Keratinocyte (primary cell): ENCODE measurements around the gene GABPB2. TPM values are rescaled to one million over a fixed set of nuclear protein-coding genes. Genes with fewer than 3 reads are reported as not detected.
A peak's percentile ranks its signal among the peaks of the same experiment; 100 is the strongest.

ENCODE experiments used
- DNase-seq: peaks from one replicate; pipeline ENCODE4 v3.0.0-alpha.2; 2011; ENCODE audit warnings: low read depth, missing footprints, low spot score
- FAIRE-seq: peaks from 2 replicates; lab custom pipeline; 2011; peaks lifted over from hg19 to GRCh38; lab: Jason Lieb, UNC
- H2AFZ ChIP-seq: 2 replicates; pipeline ENCODE4 v1.6.0; 2012; ENCODE audit warnings: low read length, control low read depth, inconsistent platforms; ENCODE audit not compliant: control insufficient read depth
- H3K27ac ChIP-seq: 2 replicates; pipeline ENCODE4 v1.5.1; 2011; ENCODE audit warnings: low read length; ENCODE audit not compliant: control insufficient read depth, insufficient read depth
- H3K27me3 ChIP-seq: 3 replicates; pipeline ENCODE4 v1.6.0; 2011; ENCODE audit warnings: low read length; ENCODE audit not compliant: control insufficient read depth, insufficient read depth; ENCODE audit errors: extremely low read depth
- H3K36me3 ChIP-seq, 2 experiments: 2 replicates in 1 of 2; 3 replicates in 1 of 2; pipeline ENCODE4 v1.5.1; 2011; ENCODE audit warnings: low read length in 2 of 2, mild to moderate bottlenecking in 1 of 2; ENCODE audit not compliant: control insufficient read depth in 2 of 2, insufficient read depth in 2 of 2; ENCODE audit errors: extremely low read depth in 1 of 2
- H3K4me1 ChIP-seq: 3 replicates; pipeline ENCODE4 v1.5.1; 2011; ENCODE audit warnings: low read length; ENCODE audit not compliant: control insufficient read depth, insufficient read depth; ENCODE audit errors: extremely low read depth
- H3K4me2 ChIP-seq: 3 replicates; pipeline ENCODE4 v1.6.0; 2011; ENCODE audit warnings: low read depth, low read length; ENCODE audit not compliant: control insufficient read depth, insufficient read depth; ENCODE audit errors: extremely low read depth
- H3K4me3 ChIP-seq, 3 experiments: fragments of 200-600 bp in 1 of 3; sonication (generic) in 1 of 3; 2 replicates in 2 of 3; 3 replicates in 1 of 3; pipeline ENCODE4 v1.5.1; 2011 to 2016; ENCODE audit warnings: low read length in 3 of 3, mild to moderate bottlenecking in 3 of 3, control low read depth in 2 of 3, inconsistent platforms in 1 of 3, low read depth in 1 of 3, mixed read lengths in 1 of 3, mixed run types in 1 of 3, moderate library complexity in 1 of 3; ENCODE audit not compliant: control insufficient read depth in 2 of 3, insufficient read depth in 2 of 3; ENCODE audit errors: extremely low read depth in 1 of 3
- H3K79me2 ChIP-seq: 2 replicates; pipeline ENCODE4 v1.6.0; 2012; ENCODE audit warnings: low read length; ENCODE audit not compliant: control insufficient read depth, insufficient read depth
- H3K9ac ChIP-seq: 3 replicates; pipeline ENCODE4 v1.6.0; 2011; ENCODE audit warnings: low read length; ENCODE audit not compliant: control insufficient read depth, insufficient read depth; ENCODE audit errors: extremely low read depth
- H3K9me1 ChIP-seq: 3 replicates; pipeline ENCODE4 v1.6.0; 2011; ENCODE audit warnings: low read length; ENCODE audit not compliant: control insufficient read depth, insufficient read depth; ENCODE audit errors: extremely low read depth
- H3K9me3 ChIP-seq: 2 replicates; pipeline ENCODE4 v1.5.1; 2012; ENCODE audit warnings: low read depth, low read length; ENCODE audit not compliant: control insufficient read depth
- H4K20me1 ChIP-seq: 3 replicates; pipeline ENCODE4 v1.6.0; 2011; ENCODE audit warnings: low read length; ENCODE audit not compliant: control insufficient read depth, insufficient read depth; ENCODE audit errors: extremely low read depth
- EZH2 ChIP-seq: IDR thresholded peaks from one replicate; pipeline ENCODE4 v1.6.1; 2012; ENCODE audit warnings: inconsistent platforms, mild to moderate bottlenecking, low read length, moderate library complexity
- dilution Hi-C: fragments of 300-500 bp; cut with MboI; formaldehyde crosslinking; loops from one replicate; pipeline ENCODE4 v1.7.0; 2020; ENCODE audit warnings: low sequenced_read_pairs; ENCODE audit not compliant: extremely low pct_ligation_motif_present
- polyA plus RNA-seq, 5 experiments: library from polyadenylated mRNA; depleted of rRNA in 3 of 5; stranded (reverse) in 3 of 5; stranded (forward) in 1 of 5; unstranded in 1 of 5; fragments of >200 nt; gene quantifications; 1 replicate in 1 of 5; 2 replicates in 3 of 5; 3 replicates in 1 of 5; pipeline versions ENCODE4 v1.2.1 to v1.2.3, GENCODE V29; 2011 to 2012; ENCODE audit warnings: missing spikeins in 2 of 5, low read depth in 1 of 5, low replicate concordance in 1 of 5
- TF ChIP-seq, protein P1 (sequence below), 3 experiments: IDR thresholded peaks in 1 of 3; conservative IDR thresholded peaks in 1 of 3; optimal IDR thresholded peaks in 1 of 3; 2 replicates in 2 of 3; 3 replicates in 1 of 3; pipeline versions ENCODE3 to v1.5.1; 2011; ENCODE audit warnings: low read length in 3 of 3, mild to moderate bottlenecking in 3 of 3, moderate library complexity in 2 of 3, control low read depth in 1 of 3, inconsistent platforms in 1 of 3; ENCODE audit not compliant: insufficient read depth in 2 of 3; ENCODE audit errors: extremely low read depth in 1 of 3

Gene GABPB2
- polyA plus RNA-seq, 1 donor (not counting 4 experiments of a cell fraction or from before 2014, with no cell fraction given): 13.3 TPM

GRCh38 chr1:151047591-151047924, 23.0 kb upstream of the GABPB2 start, which contains the start of gene C1orf56:
C1orf56 (plus strand) TSS chr1:151047751; CDS start chr1:151047848, 97 bp downstream.
- dilution Hi-C loops: no loop called here
- no peak for DNase-seq

DNA sequence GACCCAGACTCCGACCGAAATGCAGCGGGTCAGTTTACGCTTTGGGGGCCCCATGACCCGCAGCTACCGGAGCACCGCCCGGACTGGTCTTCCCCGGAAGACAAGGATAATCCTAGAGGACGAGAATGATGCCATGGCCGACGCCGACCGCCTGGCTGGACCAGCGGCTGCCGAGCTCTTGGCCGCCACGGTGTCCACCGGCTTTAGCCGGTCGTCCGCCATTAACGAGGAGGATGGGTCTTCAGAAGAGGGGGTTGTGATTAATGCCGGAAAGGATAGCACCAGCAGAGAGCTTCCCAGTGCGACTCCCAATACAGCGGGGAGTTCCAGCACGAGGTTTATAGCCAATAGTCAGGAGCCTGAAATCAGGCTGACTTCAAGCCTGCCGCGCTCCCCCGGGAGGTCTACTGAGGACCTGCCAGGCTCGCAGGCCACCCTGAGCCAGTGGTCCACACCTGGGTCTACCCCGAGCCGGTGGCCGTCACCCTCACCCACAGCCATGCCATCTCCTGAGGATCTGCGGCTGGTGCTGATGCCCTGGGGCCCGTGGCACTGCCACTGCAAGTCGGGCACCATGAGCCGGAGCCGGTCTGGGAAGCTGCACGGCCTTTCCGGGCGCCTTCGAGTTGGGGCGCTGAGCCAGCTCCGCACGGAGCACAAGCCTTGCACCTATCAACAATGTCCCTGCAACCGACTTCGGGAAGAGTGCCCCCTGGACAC, 22.5 kb upstream of the GABPB2 start:
- no peaks in the 10 kb centered on the region for H3K27me3 ChIP-seq
- H3K36me3 ChIP-seq: peaks cover 15 to 17% of the 10 kb centered on the region in 2 experiments
- FAIRE-seq (no peak), DNase-seq (no peak)
- H2AFZ ChIP-seq: peak overlapping the region; percentile 91
- TF ChIP-seq, protein P1, sequence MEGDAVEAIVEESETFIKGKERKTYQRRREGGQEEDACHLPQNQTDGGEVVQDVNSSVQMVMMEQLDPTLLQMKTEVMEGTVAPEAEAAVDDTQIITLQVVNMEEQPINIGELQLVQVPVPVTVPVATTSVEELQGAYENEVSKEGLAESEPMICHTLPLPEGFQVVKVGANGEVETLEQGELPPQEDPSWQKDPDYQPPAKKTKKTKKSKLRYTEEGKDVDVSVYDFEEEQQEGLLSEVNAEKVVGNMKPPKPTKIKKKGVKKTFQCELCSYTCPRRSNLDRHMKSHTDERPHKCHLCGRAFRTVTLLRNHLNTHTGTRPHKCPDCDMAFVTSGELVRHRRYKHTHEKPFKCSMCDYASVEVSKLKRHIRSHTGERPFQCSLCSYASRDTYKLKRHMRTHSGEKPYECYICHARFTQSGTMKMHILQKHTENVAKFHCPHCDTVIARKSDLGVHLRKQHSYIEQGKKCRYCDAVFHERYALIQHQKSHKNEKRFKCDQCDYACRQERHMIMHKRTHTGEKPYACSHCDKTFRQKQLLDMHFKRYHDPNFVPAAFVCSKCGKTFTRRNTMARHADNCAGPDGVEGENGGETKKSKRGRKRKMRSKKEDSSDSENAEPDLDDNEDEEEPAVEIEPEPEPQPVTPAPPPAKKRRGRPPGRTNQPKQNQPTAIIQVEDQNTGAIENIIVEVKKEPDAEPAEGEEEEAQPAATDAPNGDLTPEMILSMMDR (optimal IDR thresholded peaks at IDR 0.05 in 1 of 3, IDR thresholded peaks at IDR 0.05 in 1 of 3, conservative IDR thresholded peaks at IDR 0.05 in 1 of 3; ENCODE audit: extremely low read depth in 1 of 3, insufficient read depth in 2 of 3, low read length in 3 of 3): peak; percentile 33 to 72 (median 56)
- TF ChIP-seq EZH2: no peak
- peak overlapping the region; percentile 51 for H3K27ac ChIP-seq
- peak overlapping the region; percentile 98 for H3K4me2 ChIP-seq
- no peaks in the 10 kb centered on the region for H3K9me1 ChIP-seq
- H4K20me1 ChIP-seq: peaks cover 2% of the 10 kb centered on the region
- no peaks in the 10 kb centered on the region for H3K9me3 ChIP-seq
- H3K9ac ChIP-seq: peak overlapping the region; percentile 70
- dilution Hi-C loops: no loop called here
- H3K4me3 ChIP-seq: peak overlapping the region; percentile 48 to 84 (median 79)
- peaks cover 14% of the 10 kb centered on the region for H3K4me1 ChIP-seq
- H3K79me2 ChIP-seq: no peaks in the 10 kb centered on the region

More at GRCh38 chr1:151047591-151047924, 23.0 kb upstream of the GABPB2 start, which contains the start of gene C1orf56:
- Histone ChIP-seq H3K27me3 (no peaks in the 10 kb centered on the region), H3K4me3 (peak within 1 kb of the TSS; percentile 48 to 84 (median 79)), H2AFZ (peak within 1 kb of the TSS; percentile 91), H3K4me2 (peak within 1 kb of the TSS; percentile 98), H3K9me3 (no peaks in the 10 kb centered on the region), H3K79me2 (no peaks in the 10 kb centered on the region), H3K9me1 (no peaks in the 10 kb centered on the region), H3K4me1 (peaks cover 14% of the 10 kb centered on the region), H3K27ac (peak within 1 kb of the TSS; percentile 51), H3K9ac (peak within 1 kb of the TSS; percentile 70), H3K36me3 (peaks cover 12% of the 10 kb centered on the region in 2 experiments), H4K20me1 (peaks cover 2% of the 10 kb centered on the region)
- no peak for TF ChIP-seq EZH2
- TF ChIP-seq, protein P1 (optimal IDR thresholded peaks at IDR 0.05 in 1 of 3, IDR thresholded peaks at IDR 0.05 in 1 of 3, conservative IDR thresholded peaks at IDR 0.05 in 1 of 3; ENCODE audit: extremely low read depth in 1 of 3, insufficient read depth in 2 of 3, low read length in 3 of 3): no peak
- FAIRE-seq: no peak
